Cardiac muscle cell (in vitro differentiated cells and primary cell): ENCODE measurements around the gene EMILIN2. TPM values are rescaled to one million over a fixed set of nuclear protein-coding genes. Genes with fewer than 3 reads are reported as not detected.

Experiments used
- DNase-seq, 2 donors: peaks; one replicate each; pipeline versions ENCODE4 v3.0.0 to v3.0.0-alpha.2; 2010 to 2017; ENCODE audit warnings: low read depth in 1 of 2, low spot score in 1 of 2
- H3K27ac ChIP-seq: fragments of 200-600 bp; sonication (generic); 2 replicates; pipeline ENCODE4 v1.5.1; 2016
- H3K27me3 ChIP-seq: fragments of 200-600 bp; sonication (generic); 2 replicates; pipeline ENCODE4 v1.6.0; 2016; ENCODE audit warnings: control low read depth
- H3K36me3 ChIP-seq: fragments of 200-600 bp; sonication (generic); 2 replicates; pipeline ENCODE4 v1.5.1; 2016; ENCODE audit warnings: control low read depth
- H3K4me1 ChIP-seq: fragments of 200-600 bp; sonication (generic); 2 replicates; pipeline ENCODE4 v1.8.1; 2017; ENCODE audit warnings: low read depth, mild to moderate bottlenecking, mixed run types
- H3K4me3 ChIP-seq: fragments of 200-600 bp; sonication (generic); 2 replicates; pipeline ENCODE4 v1.5.1; 2016; ENCODE audit warnings: mild to moderate bottlenecking
- H3K9me3 ChIP-seq: fragments of 200-600 bp; sonication (generic); 2 replicates; pipeline ENCODE4 v1.5.1; 2017; ENCODE audit warnings: low read depth, mild to moderate bottlenecking, control low read depth
- polyA plus RNA-seq: library from polyadenylated mRNA; unstranded; fragments of >200 nt; fragmentation: Nextera tagmentation; extraction: Ambion mirVana; gene quantifications from 2 replicates; pipeline ENCODE4 v1.2.1, GENCODE V29; 2016
- total RNA-seq: library from RNA; depleted of rRNA; stranded (reverse); fragments of >200 nt; gene quantifications from 2 replicates; pipeline ENCODE4 v1.2.3, GENCODE V29; 2016
- TF ChIP-seq, protein P1 (sequence below): IDR thresholded peaks from 2 replicates; pipeline ENCODE4 v1.5.1; 2012; ENCODE audit warnings: low read depth, mild to moderate bottlenecking, low read length

Gene EMILIN2
- total and polyA plus RNA-seq, 2 experiments from 2014 or later, result 96.8 to 134 TPM

DNA sequence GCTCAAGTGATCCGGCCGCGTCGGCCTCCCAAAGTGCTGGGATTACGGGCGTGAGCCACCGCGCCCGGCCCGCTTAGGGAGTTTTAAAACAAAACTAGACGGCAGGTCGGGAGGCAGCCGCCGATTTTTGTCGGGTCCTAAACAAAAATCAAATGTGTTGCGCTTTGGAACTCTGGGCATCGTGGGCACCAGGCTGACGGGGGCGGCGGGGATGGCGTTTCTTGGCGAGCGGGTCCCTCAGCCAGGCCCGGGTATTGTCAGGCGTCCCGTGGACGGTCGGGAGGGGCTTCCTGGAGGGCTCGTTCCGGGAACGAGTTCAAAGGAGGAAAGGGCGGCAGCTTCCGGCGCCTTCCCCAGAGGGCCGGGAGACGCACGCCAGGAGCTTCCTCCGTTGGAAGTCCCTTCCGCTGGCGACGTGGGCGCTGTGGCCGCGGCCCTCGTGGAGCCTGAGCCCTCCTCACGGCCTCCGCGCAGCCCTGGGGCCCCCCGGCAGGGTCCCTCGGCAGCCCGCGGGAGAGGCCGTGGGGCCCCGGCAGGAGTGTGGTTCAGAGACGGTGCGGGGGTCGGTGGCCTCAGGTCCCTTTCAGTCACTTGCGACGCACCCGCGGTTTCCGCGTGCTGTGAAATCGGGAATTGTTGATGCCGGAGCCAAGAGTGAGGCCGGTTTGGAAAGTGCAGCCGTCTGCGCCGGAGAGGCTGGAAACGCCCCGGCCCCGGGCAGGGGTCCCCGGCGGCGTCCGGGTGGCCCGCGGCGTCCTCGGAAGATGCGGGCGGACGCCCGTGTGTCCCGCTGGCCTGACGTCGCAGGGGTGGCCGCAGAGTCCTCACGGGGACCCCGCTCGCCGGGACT lies 59.3 kb downstream of the EMILIN2 start:
- no peak overlapping the region for H3K27ac ChIP-seq

DNA sequence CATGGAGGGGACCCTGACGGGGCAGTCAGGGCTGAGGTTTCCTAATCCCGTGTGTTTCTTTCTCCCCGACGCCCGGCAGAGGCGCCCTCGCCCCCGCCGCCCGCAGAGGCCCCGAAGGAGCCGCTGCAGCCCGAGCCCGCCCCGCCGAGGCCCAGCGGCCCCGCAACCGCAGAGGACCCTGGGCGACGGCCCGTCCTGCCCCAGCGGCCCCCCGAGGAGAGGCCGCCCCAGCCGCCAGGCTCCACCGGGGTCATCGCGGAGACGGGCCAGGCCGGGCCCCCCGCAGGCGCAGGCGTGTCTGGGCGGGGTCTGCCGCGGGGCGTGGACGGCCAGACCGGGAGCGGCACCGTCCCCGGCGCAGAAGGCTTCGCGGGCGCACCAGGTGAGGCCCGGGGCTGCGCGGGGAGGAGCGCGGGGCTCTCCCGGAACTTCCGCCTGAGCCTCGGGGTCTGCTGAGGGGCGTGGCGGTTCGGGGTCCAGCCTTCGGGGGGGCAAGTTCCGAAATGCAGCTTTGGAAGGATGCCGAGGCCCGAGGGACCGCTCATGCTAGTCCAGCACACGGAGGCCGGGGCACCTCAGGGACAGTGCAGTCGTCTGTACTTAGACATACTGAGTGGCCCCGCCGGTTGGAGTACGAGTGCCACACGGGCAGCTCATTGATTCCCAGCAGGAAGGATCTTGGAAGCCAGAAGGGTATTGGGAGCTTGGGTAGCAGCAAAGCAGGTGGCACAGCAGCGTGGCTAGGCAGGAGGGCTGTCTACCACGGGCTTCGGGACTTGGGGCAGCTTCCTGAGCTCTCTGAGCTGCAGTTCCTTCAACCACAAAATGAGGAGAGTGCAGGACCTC lies 60.1 kb downstream of the EMILIN2 start:
- DNase-seq, result peak; percentile 31 to 40
- H3K27ac ChIP-seq, result no peak overlapping the region
- H3K27me3 ChIP-seq, result no peaks in the 10 kb centered on the region
- peak overlapping the region; percentile 17 for H3K4me3 ChIP-seq
- peaks cover 16% of the 10 kb centered on the region for H3K4me1 ChIP-seq
- TF ChIP-seq, protein P1, sequence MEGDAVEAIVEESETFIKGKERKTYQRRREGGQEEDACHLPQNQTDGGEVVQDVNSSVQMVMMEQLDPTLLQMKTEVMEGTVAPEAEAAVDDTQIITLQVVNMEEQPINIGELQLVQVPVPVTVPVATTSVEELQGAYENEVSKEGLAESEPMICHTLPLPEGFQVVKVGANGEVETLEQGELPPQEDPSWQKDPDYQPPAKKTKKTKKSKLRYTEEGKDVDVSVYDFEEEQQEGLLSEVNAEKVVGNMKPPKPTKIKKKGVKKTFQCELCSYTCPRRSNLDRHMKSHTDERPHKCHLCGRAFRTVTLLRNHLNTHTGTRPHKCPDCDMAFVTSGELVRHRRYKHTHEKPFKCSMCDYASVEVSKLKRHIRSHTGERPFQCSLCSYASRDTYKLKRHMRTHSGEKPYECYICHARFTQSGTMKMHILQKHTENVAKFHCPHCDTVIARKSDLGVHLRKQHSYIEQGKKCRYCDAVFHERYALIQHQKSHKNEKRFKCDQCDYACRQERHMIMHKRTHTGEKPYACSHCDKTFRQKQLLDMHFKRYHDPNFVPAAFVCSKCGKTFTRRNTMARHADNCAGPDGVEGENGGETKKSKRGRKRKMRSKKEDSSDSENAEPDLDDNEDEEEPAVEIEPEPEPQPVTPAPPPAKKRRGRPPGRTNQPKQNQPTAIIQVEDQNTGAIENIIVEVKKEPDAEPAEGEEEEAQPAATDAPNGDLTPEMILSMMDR, result peak; percentile 34
- peaks cover 11% of the 10 kb centered on the region for H3K36me3 ChIP-seq
- no peaks in the 10 kb centered on the region for H3K9me3 ChIP-seq

More for the DNA sequence above, 59.3 kb downstream of the EMILIN2 start:
- DNase-seq, result peak in 1 of 2 donors; percentile 72
- H3K4me3 ChIP-seq, result peak overlapping the region; percentile 17
- peaks cover 24% of the 10 kb centered on the region for H3K4me1 ChIP-seq
- no peaks in the 10 kb centered on the region for H3K9me3 ChIP-seq
- TF ChIP-seq, protein P1, result no peak
- H3K36me3 ChIP-seq, result peaks cover 11% of the 10 kb centered on the region
- no peaks in the 10 kb centered on the region for H3K27me3 ChIP-seq

DNA sequence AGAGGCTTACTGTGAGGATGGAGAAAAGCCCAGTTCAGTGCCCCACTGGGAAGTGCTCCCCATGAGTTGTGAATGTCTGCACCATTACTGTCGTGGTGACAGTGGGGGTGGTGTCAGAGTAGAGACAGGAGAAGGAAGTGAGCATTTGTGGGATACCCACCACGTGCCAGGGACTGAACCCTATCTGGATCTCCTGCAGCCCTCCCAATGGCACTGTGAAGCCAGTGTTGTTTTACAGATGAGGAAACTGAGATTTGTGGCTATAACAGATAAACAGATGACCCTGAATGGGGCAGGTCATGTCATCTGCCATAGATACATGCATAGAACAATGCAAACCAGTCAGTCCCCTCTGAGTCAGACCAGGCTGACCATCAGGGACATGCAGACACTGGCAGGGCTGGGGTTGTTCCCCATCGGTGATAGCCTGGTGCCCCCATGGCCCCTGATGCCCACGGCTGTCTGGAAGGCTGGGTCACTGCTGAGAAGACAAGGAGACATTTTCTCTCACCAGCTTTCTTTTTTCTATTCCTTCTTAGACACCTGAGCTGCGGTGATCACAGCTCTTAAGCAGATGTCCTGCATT lies 60.8 kb downstream of the EMILIN2 start:
- peaks cover 11% of the 10 kb centered on the region for H3K36me3 ChIP-seq
- H3K9me3 ChIP-seq, result no peaks in the 10 kb centered on the region
- no peak overlapping the region for H3K27ac ChIP-seq
- no peaks in the 10 kb centered on the region for H3K27me3 ChIP-seq
- no peak for DNase-seq
- no peak overlapping the region for H3K4me3 ChIP-seq
- TF ChIP-seq, protein P1, result no peak
- peaks cover 12% of the 10 kb centered on the region for H3K4me1 ChIP-seq

DNA sequence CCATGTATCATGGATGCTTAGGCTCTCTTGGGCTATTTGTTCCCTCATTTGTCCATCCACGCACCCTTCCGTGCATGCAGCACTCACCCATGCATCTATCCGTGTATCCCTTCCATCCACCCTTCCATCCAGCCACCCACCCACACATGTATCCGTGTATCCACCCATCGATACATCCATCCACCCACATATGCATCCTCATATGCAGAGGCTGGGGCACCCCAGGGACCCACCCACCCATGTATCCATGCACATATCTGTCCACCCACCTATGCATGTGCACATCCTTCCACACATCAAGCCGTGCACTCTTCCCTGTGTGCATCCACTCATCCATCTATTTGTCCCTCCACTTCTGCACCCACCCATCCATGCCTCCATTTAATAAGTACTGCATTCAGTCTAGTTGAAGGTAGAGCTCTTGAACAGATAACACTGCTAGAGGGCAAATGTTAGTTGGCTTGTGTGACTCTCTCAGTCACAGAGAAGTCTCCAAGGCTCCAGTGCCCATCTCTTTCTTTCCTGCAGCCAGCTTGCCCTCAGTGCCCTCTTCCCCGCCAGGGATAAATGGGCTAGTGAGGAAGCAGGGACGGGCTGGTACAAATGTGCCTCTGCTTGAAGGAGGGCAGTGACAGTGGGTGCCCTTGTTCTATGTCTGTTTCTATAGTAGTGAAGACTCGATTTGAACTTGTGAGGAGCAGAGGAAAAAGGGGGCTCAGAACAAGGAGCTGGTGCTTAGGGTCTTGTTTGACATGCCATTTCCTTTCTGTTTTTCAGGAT lies 61.5 kb downstream of the EMILIN2 start:
- Histone ChIP-seq H3K36me3 (peaks cover 18% of the 10 kb centered on the region), H3K27ac (peak overlapping the region; percentile 23), H3K4me3 (no peak overlapping the region), H3K27me3 (no peaks in the 10 kb centered on the region), H3K9me3 (no peaks in the 10 kb centered on the region), H3K4me1 (peaks cover 5% of the 10 kb centered on the region)
- DNase-seq, result no peak
- TF ChIP-seq, protein P1, result no peak

DNA sequence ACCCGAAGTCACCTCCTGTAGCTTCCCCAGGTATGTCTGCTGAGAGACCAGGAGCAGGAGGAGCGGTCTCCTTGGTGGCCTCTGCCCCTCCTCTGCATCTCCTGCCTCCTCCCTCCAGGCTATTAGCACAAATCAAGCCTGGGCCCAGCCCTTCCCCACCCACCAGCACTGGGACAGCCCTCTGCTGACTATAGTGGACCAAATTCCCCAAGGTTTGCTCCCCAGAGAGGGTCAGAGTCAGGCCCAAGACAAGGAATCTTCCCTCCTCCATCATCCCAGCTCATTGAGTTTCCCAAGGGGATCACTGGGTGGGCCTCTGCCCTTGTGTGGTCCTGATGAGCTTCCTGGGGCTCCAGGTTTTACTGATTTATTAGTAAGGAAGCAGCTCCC lies 62.1 kb downstream of the EMILIN2 start:
- no peaks in the 10 kb centered on the region for H3K27me3 ChIP-seq
- no peak for DNase-seq

More for the DNA sequence above, 62.1 kb downstream of the EMILIN2 start:
- Histone ChIP-seq H3K36me3 (peaks cover 24% of the 10 kb centered on the region), H3K4me1 (no peaks in the 10 kb centered on the region), H3K27ac (peak overlapping the region; percentile 23), H3K4me3 (no peak overlapping the region), H3K9me3 (no peaks in the 10 kb centered on the region)
- TF ChIP-seq, protein P1, result no peak
